Right lobe of liver (tissue), 4 donors: Measurements from ENCODE around the gene TANGO2.

Source experiments
- POLR2A ChIP-seq: fragments of 450-650 bp; IDR thresholded peaks from one replicate; pipeline ENCODE4 v1.6.1; 2017; ENCODE audit warnings: antibody characterized with exemption, mild to moderate bottlenecking
- TF ChIP-seq, protein P1 (sequence below), 4 donors: fragments of 200-600 bp in 3 of 4; fragments of 450-650 bp in 1 of 4; IDR thresholded peaks; one replicate each; pipeline versions ENCODE4 v1.5.1 to v1.8.0; 2016 to 2022; ENCODE audit warnings: antibody characterized with exemption in 4 of 4, mild to moderate bottlenecking in 2 of 4
- donor health status: DM: no; HTN: no; CAD: no.
- donor health status: DM: no; HTN: no; CAD: no.
- donor health status: DM: no; HTN: yes; CAD: no.

DNA sequence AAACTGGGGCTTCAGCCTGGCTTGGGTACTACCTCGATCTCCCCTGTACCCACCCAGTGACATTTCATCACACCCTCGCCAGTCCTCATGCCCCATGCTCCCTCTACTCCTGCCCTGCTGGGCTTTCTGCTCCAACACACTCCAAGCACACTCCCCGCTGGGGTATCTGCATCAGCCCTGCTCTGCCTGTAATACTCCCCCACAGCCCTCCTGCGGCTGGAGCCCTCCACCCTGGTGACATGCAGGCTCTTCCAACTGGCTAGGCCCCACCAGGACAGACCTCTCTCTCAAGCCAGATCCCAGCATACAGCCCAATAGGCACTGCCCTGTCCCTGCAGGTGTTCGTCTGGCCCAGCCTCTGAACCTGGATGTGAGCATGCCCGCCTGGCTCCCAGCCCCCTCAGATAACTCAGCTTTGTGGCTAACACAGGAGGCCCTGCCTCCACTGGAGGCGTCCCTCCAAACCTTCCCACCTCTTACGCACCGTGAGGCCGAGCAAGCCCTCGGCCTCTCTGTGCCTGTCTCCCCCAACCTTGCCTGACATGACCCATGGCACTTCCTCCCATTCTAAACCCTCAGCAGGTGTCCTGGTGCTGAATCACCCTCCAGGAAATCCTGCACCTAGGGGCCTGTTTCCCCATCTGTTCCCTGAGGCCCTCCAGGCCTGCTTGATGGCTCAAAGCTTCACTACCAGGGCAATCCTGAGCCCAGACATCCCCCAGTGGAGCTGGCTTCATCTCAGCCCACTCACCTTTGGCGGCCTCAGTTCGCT lies 45.8 kb upstream of the TANGO2 start:
- TF ChIP-seq, protein P1, sequence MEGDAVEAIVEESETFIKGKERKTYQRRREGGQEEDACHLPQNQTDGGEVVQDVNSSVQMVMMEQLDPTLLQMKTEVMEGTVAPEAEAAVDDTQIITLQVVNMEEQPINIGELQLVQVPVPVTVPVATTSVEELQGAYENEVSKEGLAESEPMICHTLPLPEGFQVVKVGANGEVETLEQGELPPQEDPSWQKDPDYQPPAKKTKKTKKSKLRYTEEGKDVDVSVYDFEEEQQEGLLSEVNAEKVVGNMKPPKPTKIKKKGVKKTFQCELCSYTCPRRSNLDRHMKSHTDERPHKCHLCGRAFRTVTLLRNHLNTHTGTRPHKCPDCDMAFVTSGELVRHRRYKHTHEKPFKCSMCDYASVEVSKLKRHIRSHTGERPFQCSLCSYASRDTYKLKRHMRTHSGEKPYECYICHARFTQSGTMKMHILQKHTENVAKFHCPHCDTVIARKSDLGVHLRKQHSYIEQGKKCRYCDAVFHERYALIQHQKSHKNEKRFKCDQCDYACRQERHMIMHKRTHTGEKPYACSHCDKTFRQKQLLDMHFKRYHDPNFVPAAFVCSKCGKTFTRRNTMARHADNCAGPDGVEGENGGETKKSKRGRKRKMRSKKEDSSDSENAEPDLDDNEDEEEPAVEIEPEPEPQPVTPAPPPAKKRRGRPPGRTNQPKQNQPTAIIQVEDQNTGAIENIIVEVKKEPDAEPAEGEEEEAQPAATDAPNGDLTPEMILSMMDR (IDR thresholded peaks at IDR 0.05) = no peak
- no peak for TF ChIP-seq POLR2A
